ENCODE results near the gene YIPF5. TPM values are rescaled to one million over a fixed set of nuclear protein-coding genes. Genes with fewer than 3 reads are reported as not detected.

Gene YIPF5
- 67.7 and 68.5 TPM in 2 replicates for total RNA-seq

DNA sequence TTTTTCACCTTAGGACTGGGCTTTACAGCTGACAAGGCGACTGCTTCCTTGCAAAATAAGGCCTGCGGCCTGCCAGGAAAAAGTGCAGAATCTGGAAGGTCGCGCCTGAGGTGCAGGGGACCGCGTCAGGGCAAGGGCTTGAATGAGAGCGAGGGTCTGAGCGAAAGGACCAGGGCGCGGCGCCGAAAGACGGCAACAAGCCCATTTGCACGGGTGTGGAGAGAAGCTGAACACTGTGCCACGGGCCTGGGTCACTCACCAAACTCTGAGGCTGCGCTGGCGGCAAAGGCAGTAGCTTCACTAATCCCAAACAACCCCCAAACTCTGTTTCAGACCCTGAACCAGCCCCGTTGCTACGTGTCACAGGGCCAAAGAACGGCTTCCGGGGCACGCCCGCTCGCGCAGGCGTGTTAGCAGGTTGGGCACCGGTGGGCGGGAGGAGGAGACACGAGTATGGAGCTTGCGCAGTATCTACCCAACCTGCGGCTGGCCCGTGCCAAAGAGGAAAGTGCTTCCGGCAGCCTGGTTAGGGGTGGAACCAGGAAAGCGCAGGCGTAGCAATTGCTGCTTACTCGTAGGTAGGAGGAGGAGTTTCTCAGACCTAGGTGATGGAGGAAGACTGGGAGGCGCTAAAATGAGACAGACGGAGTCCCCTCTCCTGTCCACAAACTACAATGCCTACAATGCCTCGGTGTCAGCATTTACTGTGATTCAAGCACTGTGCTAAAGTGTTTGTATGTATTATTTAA, at the start of gene YIPF5, which contains the start of gene KCTD16:
Gene YIPF5 (minus strand): TSS at position 384 of the 749 bp plus-strand sequence. CDS start 704 bp downstream, outside the sequence.
Gene KCTD16 (plus strand): TSS at position 598 of the 749 bp plus-strand sequence.

Other genes starting within 250 kb of the YIPF5 start
- gene KCTD16, start 214 bp upstream of the YIPF5 start, total RNA-seq = 0.23 and 1.0 TPM in 2 replicates

Measured in pericardium fibroblast (primary cell).